ENCODE data around the gene UGP2. TPM values are rescaled to one million over a fixed set of nuclear protein-coding genes. Genes with fewer than 3 reads are reported as not detected.

Gene UGP2
- total and polyA plus RNA-seq, 2 of the 4 experiments (the other 2 are of a cell fraction) = 45.0 to 58.8 TPM

GRCh38 chr2:63819256-63819655 is 22.4 kb upstream of the UGP2 start:
- H3K56ac ChIP-seq (ENCODE audit: extremely low read depth, insufficient read depth, low read length) = no peak overlapping the region
- WGBS, 2 experiments (ENCODE audit: extremely low coverage in 2 of 2, insufficient read length in 1 of 2) = no CpG with 5 or more reads among the region's 3 CpGs
- CTCF ChIA-PET = no interaction called here

More at GRCh38 chr2:63819256-63819655, 22.4 kb upstream of the UGP2 start:
- Histone ChIP-seq H2BK20ac (ENCODE audit: low read depth, low read length) (no peak overlapping the region), H2AK5ac (ENCODE audit: low read depth, low read length) (no peak overlapping the region), H2AK9ac (replicated peaks; ENCODE audit: low read depth, low read length, poor library complexity) (no peak overlapping the region), H3K79me1 (ENCODE audit: low read depth in 1 of 2, low read length in 2 of 2) (no peaks in the 10 kb centered on the region), H3K14ac (replicated peaks; ENCODE audit: low read depth, low read length) (no peak overlapping the region), H3K4me2 (ENCODE audit: low read depth, low read length) (no peak overlapping the region), H3K9me3 (ENCODE audit: control insufficient read depth, insufficient read depth, low read length) (no peaks in the 10 kb centered on the region), H3K27me3 (ENCODE audit: control insufficient read depth, insufficient read depth, low read length) (no peaks in the 10 kb centered on the region), H3K4me1 (ENCODE audit: control insufficient read depth, insufficient read depth, low read length) (peaks cover 4% of the 10 kb centered on the region), H3K27ac (ENCODE audit: insufficient read depth, low read length) (no peak overlapping the region), H3K4me3 (ENCODE audit: insufficient read depth, low read depth, low read length) (no peak overlapping the region), H4K20me1 (ENCODE audit: insufficient read depth, low read length) (no peaks in the 10 kb centered on the region), H4K8ac (ENCODE audit: low read depth in 2 of 2, low read length in 2 of 2) (no peak overlapping the region), H2AFZ (replicated peaks; ENCODE audit: low read length, poor library complexity) (no peak overlapping the region), H3K9me1 (ENCODE audit: insufficient read depth, low read length) (0 out of 2 replicates have a peak, but pooled peaks cover 2% of the 10 kb centered on the region), H2BK5ac (ENCODE audit: low read depth, low read length, poor library complexity, severe bottlenecking) (no peak overlapping the region), H4K91ac (ENCODE audit: insufficient read depth, low read depth, low read length) (no peak overlapping the region), H3K9ac (ENCODE audit: low read depth, low read length) (no peak overlapping the region), H3K23ac (ENCODE audit: low read depth, low read length) (no peak overlapping the region), H2BK120ac (ENCODE audit: low read depth, low read length) (no peak overlapping the region), H2BK15ac (ENCODE audit: low read depth, low read length) (no peak overlapping the region), H3K36me3 (ENCODE audit: control insufficient read depth, insufficient read depth, low read length) (no peaks in the 10 kb centered on the region), H3K18ac (ENCODE audit: low read depth, low read length) (no peak overlapping the region), H3K4ac (ENCODE audit: low read depth, low read length) (no peak overlapping the region), H4K5ac (ENCODE audit: low read depth, low read length) (no peak overlapping the region)
- in situ Hi-C loops (cut with MboI; ENCODE audit: low sequenced_read_pairs) (no loop called here), dilution Hi-C loops (cut with HindIII; ENCODE audit: low sequenced_read_pairs, unreplicated experiment) (no loop called here), intact Hi-C loops (cut with micrococcal nuclease) (no loop called here)
- DNase-seq (no peak), ATAC-seq (ENCODE audit: low read depth) (no peak)
- BruUV-seq (replicated peaks) = no TSS peak
- TF ChIP-seq CHD1 (IDR thresholded peaks at IDR 0.05; ENCODE audit: low read depth, low read length) (no peak), RAD21 (IDR thresholded peaks at IDR 0.05; ENCODE audit: low read length) (no peak), MAFK (IDR thresholded peaks at IDR 0.05; ENCODE audit: low read depth, low read length) (no peak), SMC3 (IDR thresholded peaks at IDR 0.05; ENCODE audit: low read depth, low read length) (no peak), RCOR1 (IDR thresholded peaks at IDR 0.05; ENCODE audit: insufficient replicate concordance, low read length) (no peak)
- POLR2A ChIA-PET (ENCODE audit: unreplicated experiment) = no interaction called here
